K562 (cell line): ENCODE data around the gene PLEKHB1. TPM values are rescaled to one million over a fixed set of nuclear protein-coding genes. Genes with fewer than 3 reads are reported as not detected.
A peak's percentile ranks its signal among the peaks of the same experiment; 100 is the strongest.

ENCODE experiments used
- ATAC-seq: fragments of 200-7000 bp; cut with Tn5 transposase; 3 replicates; pipeline ENCODE4 v1.9.1; 2020; ENCODE audit warnings: moderate library complexity
- BruUV-seq: library from RNA; stranded (reverse); fragments of 400-500 nt; replicated peaks from 2 replicates; lab custom pipeline; 2021; lab: Mats Ljungman, UMichigan
- CTCF ChIA-PET: fragments of 300-600 bp; formaldehyde crosslinking; extraction: SDS; loops from one replicate; lab custom pipeline; 2021; ENCODE audit warnings: low intra/inter-chr PET ratio; lab: Yijun Ruan, JAX
- POLR2A ChIA-PET: fragments of 300-600, 350-650 bp; sonication (Branson Sonifier 250); formaldehyde crosslinking; extraction: SDS; loops from one replicate; lab custom pipeline; 2021; ENCODE audit warnings: antibody characterized with exemption, inconsistent platforms; lab: Yijun Ruan, JAX
- DNase-seq, 4 experiments: peaks; one replicate each; pipeline versions ENCODE4 v3.0.0 to v3.0.0-alpha.2; 2011 to 2018; ENCODE audit warnings: low spot score in 3 of 4, mixed read lengths in 3 of 4; ENCODE audit errors: extremely low read depth in 1 of 4
- FAIRE-seq: peaks from 2 replicates; lab custom pipeline; 2011; peaks lifted over from hg19 to GRCh38; lab: Jason Lieb, UNC
- H2AFZ ChIP-seq: 2 replicates; pipeline ENCODE4 v1.6.0; 2011; ENCODE audit warnings: low read depth, low read length, control low read depth, inconsistent platforms
- H3K27ac ChIP-seq: fragments of 200-600 bp; 3 replicates; pipeline ENCODE4 v1.8.0; 2011; ENCODE audit warnings: low read depth, mild to moderate bottlenecking, control low read depth, inconsistent platforms, low read length, moderate library complexity, mixed read lengths; ENCODE audit errors: extremely low read depth
- H3K27me3 ChIP-seq, 2 experiments: fragments of 300-600 bp in 1 of 2; 2 replicates in 1 of 2; 3 replicates in 1 of 2; pipeline versions ENCODE4 v1.6.0 to v1.8.0; 2011; ENCODE audit warnings: inconsistent platforms in 2 of 2, low read length in 2 of 2, mild to moderate bottlenecking in 1 of 2, mixed read lengths in 1 of 2, moderate library complexity in 1 of 2; ENCODE audit not compliant: control insufficient read depth in 2 of 2, insufficient read depth in 2 of 2
- H3K36me3 ChIP-seq: fragments of 300-600 bp; 3 replicates; pipeline ENCODE4 v1.8.0; 2011; ENCODE audit warnings: mild to moderate bottlenecking, low read length, inconsistent platforms; ENCODE audit not compliant: control insufficient read depth, insufficient read depth
- H3K4me1 ChIP-seq, 2 experiments: fragments of 200-600 bp in 1 of 2; replicated peaks in 1 of 2; 2 replicates in 1 of 2; 3 replicates in 1 of 2; pipeline versions ENCODE4 v1.5.1 to v1.8.0; 2011; ENCODE audit warnings: inconsistent platforms in 2 of 2, low read length in 2 of 2, mild to moderate bottlenecking in 1 of 2, mixed read lengths in 1 of 2, moderate library complexity in 1 of 2; ENCODE audit not compliant: control insufficient read depth in 2 of 2, insufficient read depth in 2 of 2
- H3K4me2 ChIP-seq: 2 replicates; pipeline ENCODE4 v1.6.1; 2011; ENCODE audit warnings: low read length, control low read depth, inconsistent platforms, mixed read lengths; ENCODE audit not compliant: insufficient read depth
- H3K4me3 ChIP-seq: fragments of 200-600 bp; sonication (generic), shearing (Covaris generic); 2 replicates; pipeline ENCODE4 v1.5.1; 2016; ENCODE audit warnings: control low read depth, inconsistent platforms
- H3K79me2 ChIP-seq: fragments of 200-600 bp; 3 replicates; pipeline ENCODE4 v1.8.0; 2011; ENCODE audit warnings: low read length, inconsistent platforms; ENCODE audit not compliant: control insufficient read depth, insufficient read depth
- H3K9ac ChIP-seq, 2 experiments: 2 replicates each; pipeline versions ENCODE4 v1.6.0 to v1.6.1; 2011; ENCODE audit warnings: low read depth in 2 of 2, low read length in 2 of 2, control low read depth in 1 of 2, inconsistent platforms in 1 of 2, mild to moderate bottlenecking in 1 of 2, mixed read lengths in 1 of 2; ENCODE audit not compliant: insufficient read depth in 1 of 2
- H3K9me1 ChIP-seq: one replicate; pipeline ENCODE4 v1.6.0; 2011; ENCODE audit warnings: inconsistent platforms, mild to moderate bottlenecking, low read length, moderate library complexity; ENCODE audit not compliant: control insufficient read depth, insufficient read depth
- H3K9me3 ChIP-seq: replicated peaks from 2 replicates; pipeline ENCODE4 v1.5.1; 2011; ENCODE audit warnings: low read depth, low read length, inconsistent platforms; ENCODE audit not compliant: control insufficient read depth, insufficient read depth
- H4K20me1 ChIP-seq: replicated peaks from 2 replicates; pipeline ENCODE4 v1.6.1; 2011; ENCODE audit warnings: low read length, inconsistent platforms, mixed read lengths; ENCODE audit not compliant: control insufficient read depth, insufficient read depth
- ERF ChIP-seq: fragments of 450-650 bp; formaldehyde crosslinking; IDR thresholded peaks from 2 replicates; pipeline ENCODE4 v1.4.0; 2020; ENCODE audit warnings: mild to moderate bottlenecking, mixed read lengths
- EWSR1 ChIP-seq: fragments of 450-650 bp; IDR thresholded peaks from 2 replicates; pipeline ENCODE4 v1.6.1; 2018; ENCODE audit warnings: borderline replicate concordance, mild to moderate bottlenecking, low read depth, moderate library complexity; ENCODE audit not compliant: partially characterized antibody
- FOS ChIP-seq: IDR thresholded peaks from 3 replicates; pipeline ENCODE4 v1.6.1; 2011; ENCODE audit not compliant: insufficient read length; ENCODE audit errors: extremely low read depth
- OTX1 ChIP-seq: fragments of 450-650 bp; formaldehyde crosslinking; IDR thresholded peaks from 2 replicates; pipeline ENCODE4 v1.4.0; 2022; ENCODE audit warnings: mild to moderate bottlenecking
- PHTF2 ChIP-seq: fragments of 250-450 bp; sonication (Bioruptor Pico); IDR thresholded peaks from 2 replicates; pipeline ENCODE4 v1.5.0; 2021; ENCODE audit warnings: mild to moderate bottlenecking
- SOX6 ChIP-seq: fragments of 450-650 bp; IDR thresholded peaks from 2 replicates; pipeline ENCODE4 v1.6.1; 2014; ENCODE audit warnings: mild to moderate bottlenecking
- SUPT5H ChIP-seq: fragments of 450-650 bp; IDR thresholded peaks from 2 replicates; pipeline ENCODE4 v1.6.1; 2016
- TBP ChIP-seq: optimal IDR thresholded peaks from 2 replicates; pipeline ENCODE3; 2011; ENCODE audit warnings: low read depth, low read length, improper control_type of control experiment
- ZFX ChIP-seq: sonication (generic); formaldehyde crosslinking; IDR thresholded peaks from 2 replicates; pipeline ENCODE4 v1.8.0; 2022; ENCODE audit warnings: mild to moderate bottlenecking, missing genetic modification reagents, moderate library complexity
- ZNF277 ChIP-seq: fragments of 250-450 bp; sonication (Bioruptor Pico); IDR thresholded peaks from 2 replicates; pipeline ENCODE4 v1.8.0; 2022; ENCODE audit warnings: inconsistent platforms, mild to moderate bottlenecking, moderate library complexity, borderline replicate concordance
- ZSCAN32 ChIP-seq: fragments of 450-650 bp; formaldehyde crosslinking; IDR thresholded peaks from 2 replicates; pipeline ENCODE4 v1.4.0; 2020; ENCODE audit warnings: mild to moderate bottlenecking, moderate library complexity
- WGBS: fragments of 100-300 bp; shearing (Covaris generic); methylation state at CpG from one replicate; pipeline ENCODE4 v1.1.6; 2016; ENCODE audit warnings: low coverage, mixed read lengths; ENCODE audit not compliant: insufficient coverage; ENCODE audit errors: missing lambda C conversion rate; 5-methylcytosine and 5-hydroxymethylcytosine counted together
- in situ Hi-C: fragments of 300-500 bp; cut with MboI; formaldehyde crosslinking; loops from 4 replicates; pipeline ENCODE4 v1.15.0; 2018; ENCODE audit warnings: inconsistent platforms, mixed read lengths
- intact Hi-C: fragments of 100-400 bp; cut with micrococcal nuclease; formaldehyde crosslinking; loops from 2 replicates; pipeline ENCODE4 v1.14.2; 2022
- polyA plus RNA-seq, 8 experiments: library from polyadenylated mRNA; depleted of rRNA in 4 of 8; stranded (reverse) in 5 of 8; unstranded in 3 of 8; fragments of >200 nt; fragmentation: Nextera tagmentation in 2 of 8; fragmentation: Illumina TruSeq in 1 of 8; extraction: Ambion mirVana in 2 of 8; extraction: Trizol in 1 of 8; gene quantifications; 2 replicates each; pipeline versions ENCODE4 v1.2.1 to v1.2.3, GENCODE V29; 2011 to 2014; ENCODE audit warnings: inconsistent platforms in 1 of 8, missing spikeins in 1 of 8
- total RNA-seq, 7 experiments: library from RNA; depleted of rRNA in 6 of 7; stranded (reverse); fragments of >200 nt in 6 of 7; fragmentation: Illumina TruSeq in 2 of 7; extraction: Trizol in 2 of 7; gene quantifications; 2 replicates each; pipeline versions ENCODE4 v1.2.1 to v1.2.3, GENCODE V29; 2011 to 2021; ENCODE audit warnings: low replicate concordance in 1 of 7
- TF ChIP-seq, protein P1 (sequence below): sonication (generic); formaldehyde crosslinking; IDR thresholded peaks from 2 replicates; pipeline ENCODE4 v1.8.0; 2023; ENCODE audit warnings: mild to moderate bottlenecking, missing genetic modification reagents
- TF ChIP-seq, protein P2 (sequence below), 2 experiments: fragments of 150-350 bp in 1 of 2; IDR thresholded peaks; 2 replicates each; pipeline ENCODE4 v1.6.1; 2012 to 2016; ENCODE audit warnings: low read depth in 2 of 2, low read length in 2 of 2, mild to moderate bottlenecking in 1 of 2, moderate library complexity in 1 of 2

Gene PLEKHB1
- total and polyA plus RNA-seq, 9 of the 15 experiments (the other 6 are each of a cell fraction or from before 2014, with no cell fraction given): 0.07 to 0.62 (median 0.17) TPM; not detected in 2

GRCh38 chr11:73656985-73657384 is 10.6 kb downstream of the PLEKHB1 start (continued):
- TF ChIP-seq, protein P1, sequence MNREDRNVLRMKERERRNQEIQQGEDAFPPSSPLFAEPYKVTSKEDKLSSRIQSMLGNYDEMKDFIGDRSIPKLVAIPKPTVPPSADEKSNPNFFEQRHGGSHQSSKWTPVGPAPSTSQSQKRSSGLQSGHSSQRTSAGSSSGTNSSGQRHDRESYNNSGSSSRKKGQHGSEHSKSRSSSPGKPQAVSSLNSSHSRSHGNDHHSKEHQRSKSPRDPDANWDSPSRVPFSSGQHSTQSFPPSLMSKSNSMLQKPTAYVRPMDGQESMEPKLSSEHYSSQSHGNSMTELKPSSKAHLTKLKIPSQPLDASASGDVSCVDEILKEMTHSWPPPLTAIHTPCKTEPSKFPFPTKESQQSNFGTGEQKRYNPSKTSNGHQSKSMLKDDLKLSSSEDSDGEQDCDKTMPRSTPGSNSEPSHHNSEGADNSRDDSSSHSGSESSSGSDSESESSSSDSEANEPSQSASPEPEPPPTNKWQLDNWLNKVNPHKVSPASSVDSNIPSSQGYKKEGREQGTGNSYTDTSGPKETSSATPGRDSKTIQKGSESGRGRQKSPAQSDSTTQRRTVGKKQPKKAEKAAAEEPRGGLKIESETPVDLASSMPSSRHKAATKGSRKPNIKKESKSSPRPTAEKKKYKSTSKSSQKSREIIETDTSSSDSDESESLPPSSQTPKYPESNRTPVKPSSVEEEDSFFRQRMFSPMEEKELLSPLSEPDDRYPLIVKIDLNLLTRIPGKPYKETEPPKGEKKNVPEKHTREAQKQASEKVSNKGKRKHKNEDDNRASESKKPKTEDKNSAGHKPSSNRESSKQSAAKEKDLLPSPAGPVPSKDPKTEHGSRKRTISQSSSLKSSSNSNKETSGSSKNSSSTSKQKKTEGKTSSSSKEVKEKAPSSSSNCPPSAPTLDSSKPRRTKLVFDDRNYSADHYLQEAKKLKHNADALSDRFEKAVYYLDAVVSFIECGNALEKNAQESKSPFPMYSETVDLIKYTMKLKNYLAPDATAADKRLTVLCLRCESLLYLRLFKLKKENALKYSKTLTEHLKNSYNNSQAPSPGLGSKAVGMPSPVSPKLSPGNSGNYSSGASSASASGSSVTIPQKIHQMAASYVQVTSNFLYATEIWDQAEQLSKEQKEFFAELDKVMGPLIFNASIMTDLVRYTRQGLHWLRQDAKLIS (CRISPR knock-in tag): no peak
- TF ChIP-seq SUPT5H: peak; percentile 38; the same call in 1 of the 2 replicates
- TF ChIP-seq TBP: peak; percentile 51

DNA sequence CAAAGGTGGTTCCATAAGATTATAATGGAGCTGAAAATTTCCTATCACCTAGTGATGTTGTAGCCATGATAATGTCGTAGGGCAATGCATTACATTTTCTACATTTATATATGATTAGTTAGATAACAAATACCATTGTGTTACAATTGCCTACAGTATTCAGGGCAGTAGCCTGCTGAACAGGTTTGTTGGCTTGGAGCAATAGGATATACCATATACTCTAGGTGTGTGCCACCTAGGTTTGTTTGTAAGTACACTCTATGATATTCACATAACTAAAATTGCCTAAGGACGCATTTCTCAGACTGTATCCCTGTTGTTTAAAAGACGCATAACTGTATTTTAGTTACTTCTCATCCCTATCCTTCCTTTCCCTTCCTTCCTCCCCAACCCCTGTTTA is 13.6 kb downstream of the PLEKHB1 start:
- no peak overlapping the region for H3K4me2 ChIP-seq
- intact Hi-C loops (loop anchor here (1.0 to 5.0 kb wide), 5 partner anchors 35 to 353 kb away; no protein-coding TSS in a partner anchor), in situ Hi-C loops (loop anchor here (5.0 kb wide), 1 partner anchor 258 kb away; no protein-coding TSS in a partner anchor)
- TF ChIP-seq ZFX (CRISPR knock-in tag) (no peak), PHTF2 (CRISPR knock-in tag) (no peak), ERF (CRISPR knock-in tag) (no peak), OTX1 (no peak), FOS (no peak), ZNF277 (no peak), SOX6 (no peak), ZSCAN32 (CRISPR knock-in tag) (no peak), EWSR1 (no peak)
- TF ChIP-seq, protein P2, sequence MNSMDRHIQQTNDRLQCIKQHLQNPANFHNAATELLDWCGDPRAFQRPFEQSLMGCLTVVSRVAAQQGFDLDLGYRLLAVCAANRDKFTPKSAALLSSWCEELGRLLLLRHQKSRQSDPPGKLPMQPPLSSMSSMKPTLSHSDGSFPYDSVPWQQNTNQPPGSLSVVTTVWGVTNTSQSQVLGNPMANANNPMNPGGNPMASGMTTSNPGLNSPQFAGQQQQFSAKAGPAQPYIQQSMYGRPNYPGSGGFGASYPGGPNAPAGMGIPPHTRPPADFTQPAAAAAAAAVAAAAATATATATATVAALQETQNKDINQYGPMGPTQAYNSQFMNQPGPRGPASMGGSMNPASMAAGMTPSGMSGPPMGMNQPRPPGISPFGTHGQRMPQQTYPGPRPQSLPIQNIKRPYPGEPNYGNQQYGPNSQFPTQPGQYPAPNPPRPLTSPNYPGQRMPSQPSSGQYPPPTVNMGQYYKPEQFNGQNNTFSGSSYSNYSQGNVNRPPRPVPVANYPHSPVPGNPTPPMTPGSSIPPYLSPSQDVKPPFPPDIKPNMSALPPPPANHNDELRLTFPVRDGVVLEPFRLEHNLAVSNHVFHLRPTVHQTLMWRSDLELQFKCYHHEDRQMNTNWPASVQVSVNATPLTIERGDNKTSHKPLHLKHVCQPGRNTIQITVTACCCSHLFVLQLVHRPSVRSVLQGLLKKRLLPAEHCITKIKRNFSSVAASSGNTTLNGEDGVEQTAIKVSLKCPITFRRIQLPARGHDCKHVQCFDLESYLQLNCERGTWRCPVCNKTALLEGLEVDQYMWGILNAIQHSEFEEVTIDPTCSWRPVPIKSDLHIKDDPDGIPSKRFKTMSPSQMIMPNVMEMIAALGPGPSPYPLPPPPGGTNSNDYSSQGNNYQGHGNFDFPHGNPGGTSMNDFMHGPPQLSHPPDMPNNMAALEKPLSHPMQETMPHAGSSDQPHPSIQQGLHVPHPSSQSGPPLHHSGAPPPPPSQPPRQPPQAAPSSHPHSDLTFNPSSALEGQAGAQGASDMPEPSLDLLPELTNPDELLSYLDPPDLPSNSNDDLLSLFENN (IDR thresholded peaks at IDR 0.05; ENCODE audit: low read depth in 2 of 2, low read length in 2 of 2): no peak

More for the DNA sequence above, 13.6 kb downstream of the PLEKHB1 start:
- no peak overlapping the region for H3K27ac ChIP-seq
- H3K9me1 ChIP-seq: no peaks in the 10 kb centered on the region
- no peak for ATAC-seq
- WGBS: 5% methylated on average over 3 of the region's 3 CpGs
- peaks cover 4% of the 10 kb centered on the region; the same call in 1 of the 2 replicates for H4K20me1 ChIP-seq
- POLR2A ChIA-PET: interaction anchor here (0.9 to 1.8 kb wide), 3 partner anchors 11 to 298 kb away, joined by 3 to 9 read pairs (median 3); no protein-coding TSS in a partner anchor
- H3K4me1 ChIP-seq: peaks cover 6 to 12% of the 10 kb centered on the region in 2 experiments; a peak in 4 of 5 replicates
- H3K9me3 ChIP-seq: no peaks in the 10 kb centered on the region
- DNase-seq: no peak
- H3K4me3 ChIP-seq: no peak overlapping the region
- H3K9ac ChIP-seq: no peak overlapping the region
- peaks cover 0 to 10% of the 10 kb centered on the region in 2 experiments; a peak in 1 of 5 replicates for H3K27me3 ChIP-seq
- H3K79me2 ChIP-seq: no peaks in the 10 kb centered on the region
- no TSS peak for BruUV-seq
- no peak for FAIRE-seq
- CTCF ChIA-PET: interaction anchor here (0.7 to 3.2 kb wide), 5 partner anchors 34 to 309 kb away, joined by 3 to 37 read pairs (median 13); no protein-coding TSS in a partner anchor
- no peak overlapping the region for H2AFZ ChIP-seq
- H3K36me3 ChIP-seq: no peaks in the 10 kb centered on the region
